Activated CD8-positive, alpha-beta T cell treated with anti-CD3 and anti-CD28 coated beads for 36 hours (primary cell): ENCODE results near the gene RHD. TPM values are rescaled to one million over a fixed set of nuclear protein-coding genes. Genes with fewer than 3 reads are reported as not detected.
A peak's percentile ranks its signal among the peaks of the same experiment; 100 is the strongest.
"Not testable (repeated sequence)": the region's sequence is repeated elsewhere in the genome, so short reads cannot be mapped to it uniquely, and the experiment has no call there.

ENCODE experiments used
- ATAC-seq: fragments of 200-7000 bp; cut with Tn5 transposase; one replicate; pipeline ENCODE4 v1.10.0; 2021; ENCODE audit warnings: mild to moderate bottlenecking, moderate library complexity
- CTCF ChIA-PET: fragments of 350-600 bp; sonication (Branson Sonifier 250); formaldehyde crosslinking; loops from one replicate; lab custom pipeline; 2021; ENCODE audit warnings: antibody characterized with exemption; lab: Charles Lee
- POLR2A ChIA-PET: fragments of 350-600 bp; sonication (Branson Sonifier 250); formaldehyde crosslinking; loops from one replicate; lab custom pipeline; 2021; ENCODE audit warnings: antibody characterized with exemption; lab: Charles Lee
- DNase-seq: peaks from one replicate; pipeline ENCODE4 v3.0.0-alpha.2; 2020
- H3K27ac Mint-ChIP-seq: one replicate; pipeline ENCODE4 v1.8.0; 2021; ENCODE audit warnings: mild to moderate bottlenecking, mixed read lengths
- H3K27me3 Mint-ChIP-seq: one replicate; pipeline ENCODE4 v1.8.0; 2021; ENCODE audit warnings: mixed read lengths
- H3K36me3 Mint-ChIP-seq: one replicate; pipeline ENCODE4 v1.8.0; 2021; ENCODE audit warnings: low read depth, mixed read lengths
- H3K4me1 Mint-ChIP-seq: one replicate; pipeline ENCODE4 v1.8.0; 2021; ENCODE audit warnings: low read depth, mixed read lengths
- H3K4me3 Mint-ChIP-seq: one replicate; pipeline ENCODE4 v1.8.0; 2021; ENCODE audit warnings: mild to moderate bottlenecking, moderate library complexity, mixed read lengths
- H3K9me3 Mint-ChIP-seq: one replicate; pipeline ENCODE4 v1.8.0; 2021; ENCODE audit warnings: mixed read lengths
- intact Hi-C: fragments of 100-400 bp; cut with micrococcal nuclease; formaldehyde crosslinking; loops from one replicate; pipeline ENCODE4 v1.10.0; 2022
- total RNA-seq, 2 experiments: library from RNA; stranded (reverse); gene quantifications; one replicate each; pipeline ENCODE4 v1.2.3, GENCODE V29; 2021

RHD gene
- total RNA-seq, 2 experiments from 2014 or later = not detected

- ATAC-seq (peak; percentile 80), DNase-seq (peak; percentile 93)
- intact Hi-C loops, H3K9me3 Mint-ChIP-seq, CTCF ChIA-PET, H3K27me3 Mint-ChIP-seq, H3K4me1 Mint-ChIP-seq, H3K36me3 Mint-ChIP-seq: not testable (repeated sequence)
- H3K4me3 Mint-ChIP-seq = peak overlapping the region; percentile 75
- peak overlapping the region; percentile 88 for H3K27ac Mint-ChIP-seq
- POLR2A ChIA-PET = interaction anchor here (0.7 to 0.9 kb wide), 2 partner anchors 20 to 28 kb away, joined by 3 read pairs; partner anchors contain the start of gene RSRP1
Observed at GRCh38 chr1:25267288-25268142, 4.8 kb upstream of the RHD start.

- POLR2A ChIA-PET = interaction anchor here (0.7 to 0.9 kb wide), 2 partner anchors 21 to 28 kb away, joined by 3 read pairs; partner anchors contain the start of gene RSRP1
Observed at GRCh38 chr1:25268143-25268760, 4.1 kb upstream of the RHD start.

GRCh38 chr1:25275648-25276047 is 3.3 kb downstream of the RHD start:
- POLR2A ChIA-PET, H3K27me3 Mint-ChIP-seq: not testable (repeated sequence)

More at GRCh38 chr1:25268143-25268760, 4.1 kb upstream of the RHD start:
- intact Hi-C loops, ATAC-seq, DNase-seq, H3K27me3 Mint-ChIP-seq, H3K4me1 Mint-ChIP-seq, H3K36me3 Mint-ChIP-seq, H3K9me3 Mint-ChIP-seq, CTCF ChIA-PET: not testable (repeated sequence)
- Mint-ChIP-seq H3K4me3 (peak overlapping the region; percentile 75), H3K27ac (peak overlapping the region; percentile 88)

GRCh38 chr1:25277295-25277694 is 5.0 kb downstream of the RHD start:
- CTCF ChIA-PET, ATAC-seq, intact Hi-C loops, POLR2A ChIA-PET, H3K27ac Mint-ChIP-seq, H3K27me3 Mint-ChIP-seq, H3K9me3 Mint-ChIP-seq, H3K4me1 Mint-ChIP-seq, DNase-seq, H3K36me3 Mint-ChIP-seq, H3K4me3 Mint-ChIP-seq: not testable (repeated sequence)

More at GRCh38 chr1:25275648-25276047, 3.3 kb downstream of the RHD start:
- H3K4me3 Mint-ChIP-seq, H3K36me3 Mint-ChIP-seq, CTCF ChIA-PET, DNase-seq, ATAC-seq, H3K4me1 Mint-ChIP-seq, intact Hi-C loops, H3K27ac Mint-ChIP-seq, H3K9me3 Mint-ChIP-seq: not testable (repeated sequence)

- H3K27ac Mint-ChIP-seq, H3K4me3 Mint-ChIP-seq, CTCF ChIA-PET: not testable (repeated sequence)
Observed at GRCh38 chr1:25278358-25278757, 6.0 kb downstream of the RHD start.

GRCh38 chr1:25278790-25279189 is 6.5 kb downstream of the RHD start:
- H3K9me3 Mint-ChIP-seq, H3K27ac Mint-ChIP-seq, H3K4me3 Mint-ChIP-seq, CTCF ChIA-PET, POLR2A ChIA-PET, H3K27me3 Mint-ChIP-seq, DNase-seq, intact Hi-C loops, H3K4me1 Mint-ChIP-seq, H3K36me3 Mint-ChIP-seq, ATAC-seq: not testable (repeated sequence)

More at GRCh38 chr1:25278358-25278757, 6.0 kb downstream of the RHD start:
- POLR2A ChIA-PET, intact Hi-C loops, H3K9me3 Mint-ChIP-seq, H3K4me1 Mint-ChIP-seq, DNase-seq, ATAC-seq, H3K36me3 Mint-ChIP-seq, H3K27me3 Mint-ChIP-seq: not testable (repeated sequence)

GRCh38 chr1:25279693-25280111 is 7.4 kb downstream of the RHD start:
- H3K9me3 Mint-ChIP-seq, H3K36me3 Mint-ChIP-seq, ATAC-seq, H3K27ac Mint-ChIP-seq, intact Hi-C loops, POLR2A ChIA-PET, H3K27me3 Mint-ChIP-seq, DNase-seq, CTCF ChIA-PET, H3K4me3 Mint-ChIP-seq, H3K4me1 Mint-ChIP-seq: not testable (repeated sequence)

- DNase-seq, CTCF ChIA-PET, H3K27ac Mint-ChIP-seq, POLR2A ChIA-PET, H3K4me1 Mint-ChIP-seq, ATAC-seq, H3K27me3 Mint-ChIP-seq, H3K4me3 Mint-ChIP-seq, H3K36me3 Mint-ChIP-seq, H3K9me3 Mint-ChIP-seq: not testable (repeated sequence)
- intact Hi-C loops = loop anchor here (5.0 kb wide), 1 partner anchor 126 kb away; no protein-coding TSS in a partner anchor
Observed at GRCh38 chr1:25285862-25286261, 13.6 kb downstream of the RHD start.

- H3K9me3 Mint-ChIP-seq, H3K4me3 Mint-ChIP-seq, ATAC-seq, H3K36me3 Mint-ChIP-seq, H3K4me1 Mint-ChIP-seq, H3K27me3 Mint-ChIP-seq, POLR2A ChIA-PET, DNase-seq, H3K27ac Mint-ChIP-seq: not testable (repeated sequence)
- CTCF ChIA-PET = interaction anchor here (0.6 kb wide), 1 partner anchor 118 kb away, joined by 3 read pairs; no protein-coding TSS in a partner anchor
- intact Hi-C loops = loop anchor here (5.0 kb wide), 1 partner anchor 125 kb away; no protein-coding TSS in a partner anchor
Observed at GRCh38 chr1:25287164-25287563, 14.9 kb downstream of the RHD start.

- POLR2A ChIA-PET, H3K36me3 Mint-ChIP-seq, H3K4me1 Mint-ChIP-seq, H3K9me3 Mint-ChIP-seq, H3K27ac Mint-ChIP-seq, CTCF ChIA-PET, ATAC-seq, H3K4me3 Mint-ChIP-seq, H3K27me3 Mint-ChIP-seq, DNase-seq: not testable (repeated sequence)
- intact Hi-C loops = loop anchor here (5.0 kb wide), 1 partner anchor 124 kb away; no protein-coding TSS in a partner anchor
Observed at GRCh38 chr1:25288573-25289101, 16.3 kb downstream of the RHD start.
